ENCODE data around the gene KIF21A. TPM values are rescaled to one million over a fixed set of nuclear protein-coding genes. Genes with fewer than 3 reads are reported as not detected.

Gene KIF21A
- total and polyA plus RNA-seq, 4 donors: 5.2 to 36.5 (median 13.3) TPM

GRCh38 chr12:39386335-39386734 is 56.6 kb downstream of the KIF21A start:
- 78 to 83% methylated on average over 3 of the region's 3 CpGs for WGBS, 2 donors
- no peak overlapping the region for H3K4me3 ChIP-seq
- no peaks in the 10 kb centered on the region for H3K9me3 ChIP-seq (ENCODE audit: control insufficient read depth in 4 of 4, insufficient read depth in 3 of 4, low read length in 3 of 4)
- no peaks in the 10 kb centered on the region for H3K27me3 ChIP-seq (ENCODE audit: control insufficient read depth in 3 of 3, insufficient read depth in 3 of 3, low read length in 2 of 3)
- DNase-seq: no peak
- no peak for TF ChIP-seq CTCF (IDR thresholded peaks at IDR 0.05; ENCODE audit: control extremely low read depth, extremely low read depth)
- no peak overlapping the region for H3K27ac ChIP-seq (ENCODE audit: low read depth in 1 of 2, low read length in 1 of 2)
- peaks cover 0 to 26% (median 0%) of the 10 kb centered on the region in 5 donors for H3K4me1 ChIP-seq (ENCODE audit: control insufficient read depth in 5 of 5, insufficient read depth in 5 of 5, low read length in 5 of 5)
- ATAC-seq (ENCODE audit: insufficient read depth, low FRiP score): no peak
- H3K9ac ChIP-seq (ENCODE audit: insufficient read depth in 1 of 2, low read length in 2 of 2): no peak overlapping the region
- H3K36me3 ChIP-seq (ENCODE audit: control insufficient read depth in 4 of 4, insufficient read depth in 4 of 4, low read length in 4 of 4): no peaks in the 10 kb centered on the region

- Histone ChIP-seq H3K27me3 (ENCODE audit: control insufficient read depth in 3 of 3, insufficient read depth in 3 of 3, low read length in 2 of 3) (no peaks in the 10 kb centered on the region), H3K27ac (ENCODE audit: low read depth in 1 of 2, low read length in 1 of 2) (no peak overlapping the region), H3K4me3 (no peak overlapping the region), H3K9ac (ENCODE audit: insufficient read depth in 1 of 2, low read length in 2 of 2) (no peak overlapping the region), H3K9me3 (ENCODE audit: control insufficient read depth in 4 of 4, insufficient read depth in 3 of 4, low read length in 3 of 4) (no peaks in the 10 kb centered on the region), H3K4me1 (ENCODE audit: control insufficient read depth in 5 of 5, insufficient read depth in 5 of 5, low read length in 5 of 5) (peaks cover 0 to 33% (median 0%) of the 10 kb centered on the region in 5 donors), H3K36me3 (ENCODE audit: control insufficient read depth in 4 of 4, insufficient read depth in 4 of 4, low read length in 4 of 4) (no peaks in the 10 kb centered on the region)
- ATAC-seq (ENCODE audit: insufficient read depth, low FRiP score) (no peak), DNase-seq (no peak)
- WGBS, 2 donors: 91 to 94% methylated on average over 2 of the region's 2 CpGs
- no peak for TF ChIP-seq CTCF (IDR thresholded peaks at IDR 0.05; ENCODE audit: control extremely low read depth, extremely low read depth)
Measured at GRCh38 chr12:39383114-39383513, 59.8 kb downstream of the KIF21A start.

GRCh38 chr12:39380090-39380489 is 62.8 kb downstream of the KIF21A start:
- peaks cover 0 to 18% (median 0%) of the 10 kb centered on the region in 5 donors for H3K4me1 ChIP-seq (ENCODE audit: control insufficient read depth in 5 of 5, insufficient read depth in 5 of 5, low read length in 5 of 5)
- WGBS, 2 donors: 94 to 96% methylated on average over 10 of the region's 10 CpGs
- no peak overlapping the region for H3K27ac ChIP-seq (ENCODE audit: low read depth in 1 of 2, low read length in 1 of 2)
- DNase-seq (no peak), ATAC-seq (ENCODE audit: insufficient read depth, low FRiP score) (no peak)
- H3K36me3 ChIP-seq (ENCODE audit: control insufficient read depth in 4 of 4, insufficient read depth in 4 of 4, low read length in 4 of 4): no peaks in the 10 kb centered on the region
- no peaks in the 10 kb centered on the region for H3K27me3 ChIP-seq (ENCODE audit: control insufficient read depth in 3 of 3, insufficient read depth in 3 of 3, low read length in 2 of 3)
- no peaks in the 10 kb centered on the region for H3K9me3 ChIP-seq (ENCODE audit: control insufficient read depth in 4 of 4, insufficient read depth in 3 of 4, low read length in 3 of 4)
- H3K9ac ChIP-seq (ENCODE audit: insufficient read depth in 1 of 2, low read length in 2 of 2): no peak overlapping the region
- no peak for TF ChIP-seq CTCF (IDR thresholded peaks at IDR 0.05; ENCODE audit: control extremely low read depth, extremely low read depth)
- no peak overlapping the region for H3K4me3 ChIP-seq

GRCh38 chr12:39378341-39378740 is 64.6 kb downstream of the KIF21A start:
- no peak for DNase-seq
- Histone ChIP-seq H3K9me3 (ENCODE audit: control insufficient read depth in 4 of 4, insufficient read depth in 3 of 4, low read length in 3 of 4) (no peaks in the 10 kb centered on the region), H3K4me1 (ENCODE audit: control insufficient read depth in 5 of 5, insufficient read depth in 5 of 5, low read length in 5 of 5) (peaks cover 0 to 12% (median 0%) of the 10 kb centered on the region in 5 donors), H3K9ac (ENCODE audit: insufficient read depth in 1 of 2, low read length in 2 of 2) (no peak overlapping the region), H3K27ac (ENCODE audit: low read depth in 1 of 2, low read length in 1 of 2) (no peak overlapping the region), H3K4me3 (no peak overlapping the region), H3K36me3 (ENCODE audit: control insufficient read depth in 4 of 4, insufficient read depth in 4 of 4, low read length in 4 of 4) (no peaks in the 10 kb centered on the region), H3K27me3 (ENCODE audit: control insufficient read depth in 3 of 3, insufficient read depth in 3 of 3, low read length in 2 of 3) (no peaks in the 10 kb centered on the region)
- no peak for ATAC-seq (ENCODE audit: insufficient read depth, low FRiP score)
- no peak for TF ChIP-seq CTCF (IDR thresholded peaks at IDR 0.05; ENCODE audit: control extremely low read depth, extremely low read depth)
- 36 to 57% methylated on average over 1 of the region's 1 CpG for WGBS, 2 donors

Data from lung (tissue), 12 donors.